A549 (cell line): ENCODE results near the gene KRT7.

Experiments
- EP300 ChIP-seq, 2 experiments: fragments of >200 bp; sonication (Bioruptor Twin); formaldehyde crosslinking; IDR thresholded peaks; 2 replicates in 1 of 2; 3 replicates in 1 of 2; pipeline ENCODE4 v1.6.1; 2016 to 2017
- HOXB5 ChIP-seq: fragments of 250-450 bp; sonication (Bioruptor Pico); IDR thresholded peaks from 2 replicates; pipeline ENCODE4 v1.5.0; 2020; ENCODE audit warnings: mild to moderate bottlenecking, moderate library complexity
- RFX5 ChIP-seq: fragments of 450-650 bp; IDR thresholded peaks from 2 replicates; pipeline ENCODE4 v1.7.1; 2014; ENCODE audit warnings: antibody characterized with exemption, mild to moderate bottlenecking, moderate library complexity
- TF ChIP-seq, protein P1 (sequence below): fragments of >200 bp; sonication (Bioruptor Twin); formaldehyde crosslinking; IDR thresholded peaks from 3 replicates; pipeline ENCODE4 v1.5.1; 2016
- TF ChIP-seq, protein P2 (sequence below): fragments of 450-650 bp; IDR thresholded peaks from 2 replicates; pipeline ENCODE4 v1.6.1; 2014; ENCODE audit warnings: antibody characterized with exemption
- TF ChIP-seq, protein P3 (sequence below): fragments of >200 bp; sonication (Bioruptor Twin); formaldehyde crosslinking; IDR thresholded peaks from 3 replicates; pipeline ENCODE4 v1.6.1; 2016

DNA sequence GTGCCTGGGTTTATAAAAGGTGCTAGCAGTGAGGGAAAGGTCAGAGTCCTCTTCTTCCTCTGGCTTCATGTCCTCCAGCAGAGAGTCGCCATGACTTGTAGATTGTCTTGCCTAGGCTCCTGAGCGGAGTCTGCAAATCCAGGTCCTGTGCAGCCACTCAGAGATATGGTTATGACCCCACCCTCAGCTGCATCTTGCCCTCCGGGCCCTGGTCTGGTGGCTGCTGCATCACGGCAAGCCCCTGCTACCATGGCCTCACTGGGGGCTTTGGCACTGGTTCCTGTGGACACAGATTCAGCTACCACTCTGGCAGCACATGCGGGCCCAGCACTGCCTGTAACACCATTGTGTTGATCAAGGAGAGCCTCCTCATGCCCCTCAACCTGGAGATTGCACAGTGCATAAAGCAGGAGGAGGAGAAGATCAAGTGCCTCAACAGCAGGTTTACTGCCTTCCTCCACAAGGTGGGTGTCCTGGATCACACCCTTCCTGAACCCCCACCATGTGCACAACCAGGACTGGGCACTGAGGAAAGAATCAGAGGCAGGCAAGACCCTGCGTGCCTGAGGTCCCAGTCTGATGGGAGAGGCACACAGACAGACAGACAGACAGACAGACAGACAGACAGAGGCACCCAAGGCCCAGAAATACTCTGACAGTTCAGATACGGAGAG, 30.9 kb downstream of the KRT7 start:
- TF ChIP-seq HOXB5 (CRISPR knock-in tag) = no peak
- TF ChIP-seq, protein P1, sequence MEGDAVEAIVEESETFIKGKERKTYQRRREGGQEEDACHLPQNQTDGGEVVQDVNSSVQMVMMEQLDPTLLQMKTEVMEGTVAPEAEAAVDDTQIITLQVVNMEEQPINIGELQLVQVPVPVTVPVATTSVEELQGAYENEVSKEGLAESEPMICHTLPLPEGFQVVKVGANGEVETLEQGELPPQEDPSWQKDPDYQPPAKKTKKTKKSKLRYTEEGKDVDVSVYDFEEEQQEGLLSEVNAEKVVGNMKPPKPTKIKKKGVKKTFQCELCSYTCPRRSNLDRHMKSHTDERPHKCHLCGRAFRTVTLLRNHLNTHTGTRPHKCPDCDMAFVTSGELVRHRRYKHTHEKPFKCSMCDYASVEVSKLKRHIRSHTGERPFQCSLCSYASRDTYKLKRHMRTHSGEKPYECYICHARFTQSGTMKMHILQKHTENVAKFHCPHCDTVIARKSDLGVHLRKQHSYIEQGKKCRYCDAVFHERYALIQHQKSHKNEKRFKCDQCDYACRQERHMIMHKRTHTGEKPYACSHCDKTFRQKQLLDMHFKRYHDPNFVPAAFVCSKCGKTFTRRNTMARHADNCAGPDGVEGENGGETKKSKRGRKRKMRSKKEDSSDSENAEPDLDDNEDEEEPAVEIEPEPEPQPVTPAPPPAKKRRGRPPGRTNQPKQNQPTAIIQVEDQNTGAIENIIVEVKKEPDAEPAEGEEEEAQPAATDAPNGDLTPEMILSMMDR = no peak
- no peak for TF ChIP-seq EP300 (IDR thresholded peaks at IDR 0.05)
- TF ChIP-seq, protein P2, sequence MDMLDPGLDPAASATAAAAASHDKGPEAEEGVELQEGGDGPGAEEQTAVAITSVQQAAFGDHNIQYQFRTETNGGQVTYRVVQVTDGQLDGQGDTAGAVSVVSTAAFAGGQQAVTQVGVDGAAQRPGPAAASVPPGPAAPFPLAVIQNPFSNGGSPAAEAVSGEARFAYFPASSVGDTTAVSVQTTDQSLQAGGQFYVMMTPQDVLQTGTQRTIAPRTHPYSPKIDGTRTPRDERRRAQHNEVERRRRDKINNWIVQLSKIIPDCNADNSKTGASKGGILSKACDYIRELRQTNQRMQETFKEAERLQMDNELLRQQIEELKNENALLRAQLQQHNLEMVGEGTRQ = no peak
- TF ChIP-seq RFX5 = no peak
- TF ChIP-seq, protein P3, sequence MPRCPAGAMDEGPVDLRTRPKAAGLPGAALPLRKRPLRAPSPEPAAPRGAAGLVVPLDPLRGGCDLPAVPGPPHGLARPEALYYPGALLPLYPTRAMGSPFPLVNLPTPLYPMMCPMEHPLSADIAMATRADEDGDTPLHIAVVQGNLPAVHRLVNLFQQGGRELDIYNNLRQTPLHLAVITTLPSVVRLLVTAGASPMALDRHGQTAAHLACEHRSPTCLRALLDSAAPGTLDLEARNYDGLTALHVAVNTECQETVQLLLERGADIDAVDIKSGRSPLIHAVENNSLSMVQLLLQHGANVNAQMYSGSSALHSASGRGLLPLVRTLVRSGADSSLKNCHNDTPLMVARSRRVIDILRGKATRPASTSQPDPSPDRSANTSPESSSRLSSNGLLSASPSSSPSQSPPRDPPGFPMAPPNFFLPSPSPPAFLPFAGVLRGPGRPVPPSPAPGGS = no peak
